MM.1S (cell line): ENCODE data around the gene C2CD2.

ENCODE experiments used
- CTCF ChIP-seq: fragments of 300-600 bp; sonication (generic); IDR thresholded peaks from 2 replicates; pipeline ENCODE4 v1.5.1; 2016; ENCODE audit warnings: antibody characterized with exemption, low read length, mixed read lengths
- EZH2phosphoT487 ChIP-seq: fragments of 300-600 bp; sonication (generic); IDR thresholded peaks from 2 replicates; pipeline ENCODE4 v1.6.1; 2018; ENCODE audit warnings: antibody characterized with exemption, low read length

GRCh38 chr21:41861987-41862386 lies 91.8 kb downstream of the C2CD2 start:
- TF ChIP-seq CTCF (no peak), EZH2phosphoT487 (no peak)
